Measurements from ENCODE around the gene OSR1.

GRCh38 chr2:19330436-19330835 lies 28.0 kb downstream of the OSR1 start:
- TF ChIP-seq POLR2AphosphoS5 (IDR thresholded peaks at IDR 0.05) (no peak), CTCF (IDR thresholded peaks at IDR 0.05 in 8 of 11, conservative IDR thresholded peaks at IDR 0.05 in 3 of 11) (no peak)

All from spleen (tissue), 7 donors.